HepG2 (cell line): ENCODE results near the gene TUT4. TPM values are rescaled to one million over a fixed set of nuclear protein-coding genes. Genes with fewer than 3 reads are reported as not detected.

Experiments used
- CBFB ChIP-seq: sonication (generic); formaldehyde crosslinking; IDR thresholded peaks from 2 replicates; pipeline ENCODE4 v1.4.0; 2020; ENCODE audit warnings: missing genetic modification reagents
- DMAP1 ChIP-seq: IDR thresholded peaks from 2 replicates; pipeline ENCODE4 v1.6.1; 2016
- DPF2 ChIP-seq: sonication (generic); formaldehyde crosslinking; IDR thresholded peaks from 2 replicates; pipeline ENCODE4 v1.4.0; 2020; ENCODE audit warnings: mild to moderate bottlenecking, low read depth, missing genetic modification reagents, borderline replicate concordance
- FOSL2 ChIP-seq: sonication (generic); formaldehyde crosslinking; IDR thresholded peaks from 2 replicates; pipeline ENCODE4 v1.4.0; 2020; ENCODE audit warnings: missing genetic modification reagents
- HMGXB4 ChIP-seq, 2 experiments: sonication (generic) in 1 of 2; formaldehyde crosslinking in 1 of 2; IDR thresholded peaks; 2 replicates each; pipeline versions ENCODE4 v1.4.0 to v1.6.1; 2018 to 2020; ENCODE audit warnings: missing genetic modification reagents in 2 of 2, borderline replicate concordance in 1 of 2, low read depth in 1 of 2, mild to moderate bottlenecking in 1 of 2, missing biosample characterization in 1 of 2
- HNF1B ChIP-seq: sonication (generic); formaldehyde crosslinking; IDR thresholded peaks from 2 replicates; pipeline ENCODE4 v1.5.1; 2020; ENCODE audit warnings: mild to moderate bottlenecking, moderate library complexity, missing genetic modification reagents
- MAFG ChIP-seq: sonication (generic); formaldehyde crosslinking; IDR thresholded peaks from 2 replicates; pipeline ENCODE4 v1.5.1; 2020; ENCODE audit warnings: mild to moderate bottlenecking, missing genetic modification reagents
- PRDM10 ChIP-seq: sonication (generic); formaldehyde crosslinking; IDR thresholded peaks from 2 replicates; pipeline ENCODE4 v1.4.0; 2020; ENCODE audit warnings: low read depth, missing genetic modification reagents
- SP5 ChIP-seq: IDR thresholded peaks from 2 replicates; pipeline ENCODE4 v1.6.1; 2016; ENCODE audit warnings: low read depth, borderline replicate concordance
- YEATS2 ChIP-seq: sonication (generic); formaldehyde crosslinking; IDR thresholded peaks from 2 replicates; pipeline ENCODE4 v1.4.0; 2020; ENCODE audit warnings: missing genetic modification reagents, borderline replicate concordance
- ZBTB3 ChIP-seq: sonication (generic); formaldehyde crosslinking; IDR thresholded peaks from 2 replicates; pipeline ENCODE4 v1.4.0; 2020; ENCODE audit warnings: low read depth, mild to moderate bottlenecking, moderate library complexity, missing genetic modification reagents, borderline replicate concordance
- ZNF232 ChIP-seq: sonication (generic); formaldehyde crosslinking; IDR thresholded peaks from 2 replicates; pipeline ENCODE4 v1.4.0; 2020; ENCODE audit warnings: missing genetic modification reagents, borderline replicate concordance
- ZNF512B ChIP-seq: sonication (generic); formaldehyde crosslinking; IDR thresholded peaks from 2 replicates; pipeline ENCODE4 v1.5.1; 2020; ENCODE audit warnings: missing genetic modification reagents, mild to moderate bottlenecking, borderline replicate concordance
- ZNF557 ChIP-seq: sonication (generic); formaldehyde crosslinking; IDR thresholded peaks from 2 replicates; pipeline ENCODE4 v1.4.0; 2020; ENCODE audit warnings: missing genetic modification reagents
- ZNF567 ChIP-seq: sonication (generic); formaldehyde crosslinking; IDR thresholded peaks from 2 replicates; pipeline ENCODE4 v1.8.1; 2023; ENCODE audit warnings: mild to moderate bottlenecking, missing genetic modification reagents, borderline replicate concordance
- ZNF737 ChIP-seq: sonication (generic); formaldehyde crosslinking; IDR thresholded peaks from 2 replicates; pipeline ENCODE4 v1.5.0; 2020; ENCODE audit warnings: missing genetic modification reagents, mild to moderate bottlenecking, borderline replicate concordance
- ZNF775 ChIP-seq: sonication (generic); formaldehyde crosslinking; IDR thresholded peaks from 2 replicates; pipeline ENCODE4 v1.4.0; 2020; ENCODE audit warnings: missing genetic modification reagents, mild to moderate bottlenecking, moderate library complexity, borderline replicate concordance
- ZNF792 ChIP-seq: IDR thresholded peaks from 2 replicates; pipeline ENCODE4 v1.6.1; 2016
- polyA plus RNA-seq, 8 experiments: library from polyadenylated mRNA; depleted of rRNA in 3 of 8; stranded (reverse) in 7 of 8; unstranded in 1 of 8; fragments of >200 nt; fragmentation: Illumina TruSeq in 4 of 8; extraction: Trizol in 4 of 8; gene quantifications; 2 replicates each; pipeline versions ENCODE4 v1.2.1 to v1.2.3, GENCODE V29; 2011 to 2016; ENCODE audit warnings: low read depth in 4 of 8, missing spikeins in 1 of 8, mixed read lengths in 1 of 8; ENCODE audit not compliant: insufficient read depth in 1 of 8
- total RNA-seq, 5 experiments: library from RNA; depleted of rRNA; stranded (reverse); fragments of >200 nt; fragmentation: Illumina TruSeq; extraction: Trizol; gene quantifications; 2 replicates each; pipeline ENCODE4 v1.2.3, GENCODE V29; 2016; ENCODE audit warnings: low read depth in 1 of 5

The TUT4 gene
- total and polyA plus RNA-seq, 2 of the 13 experiments (the other 11 are each of a cell fraction or from before 2014, with no cell fraction given): 44.7 to 53.5 TPM

- TF ChIP-seq ZNF512B (CRISPR knock-in tag): no peak; the same call in 1 of the 2 replicates
- no peak for TF ChIP-seq ZBTB3 (CRISPR knock-in tag)
- TF ChIP-seq CBFB (CRISPR knock-in tag): 0 out of 2 replicates have a peak, but pooled peaks have one; percentile 25
- TF ChIP-seq ZNF737 (CRISPR knock-in tag): no peak
- TF ChIP-seq ZNF557 (CRISPR knock-in tag): no peak
- peak; percentile 88 for TF ChIP-seq HNF1B (CRISPR knock-in tag)
- TF ChIP-seq ZNF232 (CRISPR knock-in tag): 0 out of 2 replicates have a peak, but pooled peaks have one; percentile 28
- TF ChIP-seq YEATS2 (CRISPR knock-in tag): peak; percentile 88
- TF ChIP-seq ZNF775: no peak
- peak; percentile 75; the same call in 1 of the 2 replicates for TF ChIP-seq DMAP1
- TF ChIP-seq MAFG (CRISPR knock-in tag): no peak
- TF ChIP-seq ZNF567 (CRISPR knock-in tag): no peak
- TF ChIP-seq DPF2: no peak
- TF ChIP-seq PRDM10 (CRISPR knock-in tag): peak; percentile 27; the same call in 1 of the 2 replicates
- TF ChIP-seq FOSL2 (CRISPR knock-in tag): peak; percentile 43; the same call in 1 of the 2 replicates
- TF ChIP-seq SP5 (CRISPR knock-in tag): peak; percentile 69
- no peak; the same call in none of the 2 replicates for TF ChIP-seq ZNF792
- TF ChIP-seq HMGXB4 (CRISPR knock-in tag; IDR thresholded peaks at IDR 0.05; ENCODE audit: borderline replicate concordance in 1 of 2, low read depth in 1 of 2): peak; percentile 72 to 76; a peak in 2 of 4 replicates
These were observed 148.5 kb downstream of the TUT4 start, which contains the start of the genes ORC1 and PRPF38A (continued) for GRCh38 chr1:52404116-52404974.
